Neural cell (in vitro differentiated cells): ENCODE data around the gene SPTB. TPM values are rescaled to one million over a fixed set of nuclear protein-coding genes. Genes with fewer than 3 reads are reported as not detected.

Experiments
- H2AFZ ChIP-seq: fragments of 200-600, 300-800 bp; sonication (generic), shearing (Covaris generic); 2 replicates; pipeline ENCODE4 v1.6.0; 2014; ENCODE audit warnings: low read depth, mild to moderate bottlenecking, antibody characterized with exemption, low read length, moderate library complexity
- H3F3A ChIP-seq: fragments of 200-600 bp; shearing (Covaris generic); 2 replicates; pipeline ENCODE4 v1.6.1; 2016; ENCODE audit warnings: mild to moderate bottlenecking, moderate library complexity, mixed read lengths, antibody characterized with exemption, low read length; ENCODE audit not compliant: insufficient read depth, poor library complexity, severe bottlenecking
- H3K27ac ChIP-seq: fragments of 200-600, 300-800 bp; sonication (generic), shearing (Covaris generic); 2 replicates; pipeline ENCODE4 v1.5.1; 2014; ENCODE audit warnings: mild to moderate bottlenecking, low read length, moderate library complexity
- H3K27me3 ChIP-seq: fragments of 300-800, 200-600 bp; sonication (generic), shearing (Covaris generic); 2 replicates; pipeline ENCODE4 v1.6.0; 2014; ENCODE audit warnings: mild to moderate bottlenecking, low read depth, low read length, moderate library complexity; ENCODE audit not compliant: insufficient read depth
- H3K36me3 ChIP-seq: fragments of 300-800, 200-600 bp; sonication (generic), shearing (Covaris generic); 2 replicates; pipeline ENCODE4 v1.5.1; 2014; ENCODE audit warnings: mild to moderate bottlenecking, antibody characterized with exemption, low read length, moderate library complexity; ENCODE audit not compliant: insufficient read depth
- H3K4me2 ChIP-seq: fragments of 300-800, 200-600 bp; sonication (generic), shearing (Covaris generic); 2 replicates; pipeline ENCODE4 v1.6.0; 2014; ENCODE audit warnings: mild to moderate bottlenecking, low read length
- H3K4me3 ChIP-seq: fragments of 300-800, 200-600 bp; sonication (generic), shearing (Covaris generic); 2 replicates; pipeline ENCODE4 v1.5.1; 2014; ENCODE audit warnings: mild to moderate bottlenecking, low read length, moderate library complexity
- H3K79me2 ChIP-seq: fragments of 200-600 bp; shearing (Covaris generic); replicated peaks from 2 replicates; pipeline ENCODE4 v1.6.0; 2014; ENCODE audit warnings: mild to moderate bottlenecking, low read length, moderate library complexity; ENCODE audit not compliant: insufficient read depth
- H3K9ac ChIP-seq: fragments of 300-800, 200-600 bp; sonication (generic), shearing (Covaris generic); 2 replicates; pipeline ENCODE4 v1.6.1; 2016; ENCODE audit warnings: mild to moderate bottlenecking, low read length, mixed read lengths
- H3K9me2 ChIP-seq: fragments of 200-600 bp; shearing (Covaris generic); 2 replicates; pipeline ENCODE4 v1.6.1; 2016; ENCODE audit warnings: mild to moderate bottlenecking, low read length, mixed read lengths; ENCODE audit not compliant: insufficient read depth
- H3K9me3 ChIP-seq: fragments of 200-600, 300-800 bp; sonication (generic), shearing (Covaris generic); 2 replicates; pipeline ENCODE4 v1.6.1; 2016; ENCODE audit warnings: mild to moderate bottlenecking, mixed run types, low read length, moderate library complexity, mixed read lengths
- H4K20me1 ChIP-seq: fragments of 200-600 bp; shearing (Covaris generic); 2 replicates; pipeline ENCODE4 v1.6.1; 2016; ENCODE audit warnings: mild to moderate bottlenecking, mixed run types; ENCODE audit not compliant: insufficient read depth
- CTCF ChIP-seq: fragments of 450-650 bp; IDR thresholded peaks from 2 replicates; pipeline ENCODE4 v1.5.1; 2014; ENCODE audit warnings: antibody characterized with exemption, mild to moderate bottlenecking, moderate library complexity; ENCODE audit not compliant: poor library complexity, severe bottlenecking
- EP300 ChIP-seq: fragments of 450-650 bp; conservative IDR thresholded peaks from 2 replicates; pipeline ENCODE4 v1.6.1; 2014; ENCODE audit warnings: antibody characterized with exemption, mild to moderate bottlenecking, moderate library complexity; ENCODE audit not compliant: poor library complexity, severe bottlenecking
- EZH2 ChIP-seq: fragments of 200-600, 300-800 bp; shearing (Covaris generic), sonication (generic); IDR thresholded peaks from 2 replicates; pipeline ENCODE4 v1.6.1; 2014; ENCODE audit warnings: antibody characterized with exemption, low read length, borderline replicate concordance, mild to moderate bottlenecking; ENCODE audit not compliant: insufficient read depth, poor library complexity, severe bottlenecking
- MXI1 ChIP-seq: fragments of 450-650 bp; conservative IDR thresholded peaks from 2 replicates; pipeline ENCODE4 v1.6.1; 2014; ENCODE audit warnings: antibody characterized with exemption, mild to moderate bottlenecking; ENCODE audit not compliant: poor library complexity, severe bottlenecking
- RAD21 ChIP-seq: fragments of 450-650 bp; conservative IDR thresholded peaks from 2 replicates; pipeline ENCODE4 v1.6.1; 2014; ENCODE audit warnings: antibody characterized with exemption, mild to moderate bottlenecking, moderate library complexity
- REST ChIP-seq: IDR thresholded peaks from 2 replicates; pipeline ENCODE4 v1.6.1; 2012; ENCODE audit warnings: borderline replicate concordance
- SMC3 ChIP-seq: fragments of 450-650 bp; conservative IDR thresholded peaks from 2 replicates; pipeline ENCODE4 v1.6.1; 2014; ENCODE audit warnings: antibody characterized with exemption, mild to moderate bottlenecking, moderate library complexity; ENCODE audit not compliant: poor library complexity
- TAF1 ChIP-seq: IDR thresholded peaks from 2 replicates; pipeline ENCODE4 v1.6.1; 2012; ENCODE audit warnings: low read depth
- polyA plus RNA-seq: library from polyadenylated mRNA; depleted of rRNA; stranded (reverse); fragments of >200 nt; gene quantifications from 2 replicates; pipeline ENCODE4 v1.2.3, GENCODE V29; 2014

SPTB gene
- polyA plus RNA-seq, 1 donor from 2014 or later = 1.9 TPM

- H3K36me3 ChIP-seq = no peaks in the 10 kb centered on the region
- TF ChIP-seq EP300 = no peak
- TF ChIP-seq EZH2 = no peak
- no peak for TF ChIP-seq RAD21
- no peak for TF ChIP-seq CTCF
- TF ChIP-seq MXI1 = no peak
- no peak for TF ChIP-seq REST
- H3K4me3 ChIP-seq = no peak overlapping the region
- no peaks in the 10 kb centered on the region for H3K79me2 ChIP-seq
- no peak overlapping the region for H3K9ac ChIP-seq
- no peaks in the 10 kb centered on the region for H3K27me3 ChIP-seq
- no peaks in the 10 kb centered on the region for H3F3A ChIP-seq
- no peaks in the 10 kb centered on the region for H4K20me1 ChIP-seq
- H2AFZ ChIP-seq = no peak overlapping the region
- H3K9me2 ChIP-seq = no peaks in the 10 kb centered on the region
- no peak overlapping the region for H3K4me2 ChIP-seq
- H3K9me3 ChIP-seq = no peaks in the 10 kb centered on the region
- no peak overlapping the region for H3K27ac ChIP-seq
These were observed 35.4 kb downstream of the SPTB start for GRCh38 chr14:64844272-64844671.

GRCh38 chr14:64843548-64843947 lies 36.2 kb downstream of the SPTB start:
- Histone ChIP-seq H3K27ac (no peak overlapping the region), H3K9ac (no peak overlapping the region), H3K4me3 (no peak overlapping the region), H3F3A (no peaks in the 10 kb centered on the region), H3K36me3 (no peaks in the 10 kb centered on the region), H3K27me3 (no peaks in the 10 kb centered on the region), H3K79me2 (no peaks in the 10 kb centered on the region), H4K20me1 (no peaks in the 10 kb centered on the region), H2AFZ (no peak overlapping the region), H3K4me2 (no peak overlapping the region), H3K9me2 (no peaks in the 10 kb centered on the region), H3K9me3 (no peaks in the 10 kb centered on the region)
- TF ChIP-seq REST (no peak), MXI1 (no peak), SMC3 (no peak), TAF1 (no peak), EZH2 (no peak)
